ENCODE results near the gene PCDHGC4. TPM values are rescaled to one million over a fixed set of nuclear protein-coding genes. Genes with fewer than 3 reads are reported as not detected.

PCDHGC4 gene
- total RNA-seq, 1 donor from 2014 or later = 1.8 TPM

GRCh38 chr5:141510160-141510559 is 25.3 kb downstream of the PCDHGC4 start:
- Histone ChIP-seq H3K4me1 (peaks cover 82% of the 10 kb centered on the region), H3K36me3 (peaks cover 34% of the 10 kb centered on the region), H3K27ac (replicated peaks) (peak overlapping the region; percentile 86), H3K4me3 (no peak overlapping the region), H3K27me3 (ENCODE audit: low read depth) (no peaks in the 10 kb centered on the region), H3K9me3 (replicated peaks) (no peaks in the 10 kb centered on the region)
- TF ChIP-seq CTCF (IDR thresholded peaks at IDR 0.05; ENCODE audit: borderline replicate concordance) = no peak
- DNase-seq = no peak
- intact Hi-C loops (cut with micrococcal nuclease) = no loop called here

GRCh38 chr5:141510850-141511601 is 26.2 kb downstream of the PCDHGC4 start:
- DNase-seq = no peak
- Histone ChIP-seq H3K27ac (replicated peaks) (peak overlapping the region; percentile 86), H3K36me3 (peaks cover 27% of the 10 kb centered on the region), H3K27me3 (ENCODE audit: low read depth) (no peaks in the 10 kb centered on the region), H3K9me3 (replicated peaks) (no peaks in the 10 kb centered on the region), H3K4me3 (no peak overlapping the region), H3K4me1 (peaks cover 85% of the 10 kb centered on the region)
- no peak for TF ChIP-seq CTCF (IDR thresholded peaks at IDR 0.05; ENCODE audit: borderline replicate concordance)
- intact Hi-C loops (cut with micrococcal nuclease) = no loop called here

- H3K9me3 ChIP-seq (replicated peaks) = no peaks in the 10 kb centered on the region
- no peak for DNase-seq
- H3K27ac ChIP-seq (replicated peaks) = peak overlapping the region; percentile 90
- intact Hi-C loops (cut with micrococcal nuclease) = no loop called here
- peaks cover 34% of the 10 kb centered on the region for H3K36me3 ChIP-seq
- peaks cover 85% of the 10 kb centered on the region for H3K4me1 ChIP-seq
- no peak overlapping the region for H3K4me3 ChIP-seq
- H3K27me3 ChIP-seq (ENCODE audit: low read depth) = no peaks in the 10 kb centered on the region
- no peak for TF ChIP-seq CTCF (IDR thresholded peaks at IDR 0.05; ENCODE audit: borderline replicate concordance)
These were observed 27.0 kb downstream of the PCDHGC4 start for GRCh38 chr5:141511771-141512325.

- TF ChIP-seq CTCF (IDR thresholded peaks at IDR 0.05; ENCODE audit: borderline replicate concordance) = peak; percentile 88
- Histone ChIP-seq H3K36me3 (peaks cover 39% of the 10 kb centered on the region), H3K27ac (replicated peaks) (peak overlapping the region; percentile 90), H3K4me3 (peak overlapping the region; percentile 69), H3K27me3 (ENCODE audit: low read depth) (no peaks in the 10 kb centered on the region), H3K4me1 (peaks cover 85% of the 10 kb centered on the region), H3K9me3 (replicated peaks) (no peaks in the 10 kb centered on the region)
- DNase-seq = peak; percentile 84
- intact Hi-C loops (cut with micrococcal nuclease) = no loop called here
These were observed 27.6 kb downstream of the PCDHGC4 start for GRCh38 chr5:141512390-141512910.

- Histone ChIP-seq H3K36me3 (peaks cover 39% of the 10 kb centered on the region), H3K27ac (replicated peaks) (peak overlapping the region; percentile 90), H3K27me3 (ENCODE audit: low read depth) (no peaks in the 10 kb centered on the region), H3K4me3 (peak overlapping the region; percentile 69), H3K4me1 (peaks cover 85% of the 10 kb centered on the region), H3K9me3 (replicated peaks) (no peaks in the 10 kb centered on the region)
- no peak for DNase-seq
- TF ChIP-seq CTCF (IDR thresholded peaks at IDR 0.05; ENCODE audit: borderline replicate concordance) = no peak
- intact Hi-C loops (cut with micrococcal nuclease) = no loop called here
These were observed 28.2 kb downstream of the PCDHGC4 start for GRCh38 chr5:141512911-141513626.
